Inflammatory macrophage treated with lipopolysaccharide for 1 hour (primary cell): ENCODE measurements around the gene NOVA2.
A peak's percentile ranks its signal among the peaks of the same experiment; 100 is the strongest.

Source experiments
- DNase-seq, 2 donors: peaks; one replicate each; pipeline ENCODE4 v3.0.0-alpha.2; 2020 to 2022

The NOVA2 gene, protein sequence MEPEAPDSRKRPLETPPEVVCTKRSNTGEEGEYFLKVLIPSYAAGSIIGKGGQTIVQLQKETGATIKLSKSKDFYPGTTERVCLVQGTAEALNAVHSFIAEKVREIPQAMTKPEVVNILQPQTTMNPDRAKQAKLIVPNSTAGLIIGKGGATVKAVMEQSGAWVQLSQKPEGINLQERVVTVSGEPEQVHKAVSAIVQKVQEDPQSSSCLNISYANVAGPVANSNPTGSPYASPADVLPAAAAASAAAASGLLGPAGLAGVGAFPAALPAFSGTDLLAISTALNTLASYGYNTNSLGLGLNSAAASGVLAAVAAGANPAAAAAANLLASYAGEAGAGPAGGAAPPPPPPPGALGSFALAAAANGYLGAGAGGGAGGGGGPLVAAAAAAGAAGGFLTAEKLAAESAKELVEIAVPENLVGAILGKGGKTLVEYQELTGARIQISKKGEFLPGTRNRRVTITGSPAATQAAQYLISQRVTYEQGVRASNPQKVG

GRCh38 chr19:45973553-45974338, at the start of gene NOVA2:
NOVA2 (minus strand) TSS chr19:45973865; CDS start chr19:45973351, 514 bp downstream.
- DNase-seq = peak in 1 of 2 donors; percentile 48

GRCh38 chr19:46023311-46023779, 49.7 kb upstream of the NOVA2 start:
- DNase-seq = peak; percentile 4 to 14

DNA sequence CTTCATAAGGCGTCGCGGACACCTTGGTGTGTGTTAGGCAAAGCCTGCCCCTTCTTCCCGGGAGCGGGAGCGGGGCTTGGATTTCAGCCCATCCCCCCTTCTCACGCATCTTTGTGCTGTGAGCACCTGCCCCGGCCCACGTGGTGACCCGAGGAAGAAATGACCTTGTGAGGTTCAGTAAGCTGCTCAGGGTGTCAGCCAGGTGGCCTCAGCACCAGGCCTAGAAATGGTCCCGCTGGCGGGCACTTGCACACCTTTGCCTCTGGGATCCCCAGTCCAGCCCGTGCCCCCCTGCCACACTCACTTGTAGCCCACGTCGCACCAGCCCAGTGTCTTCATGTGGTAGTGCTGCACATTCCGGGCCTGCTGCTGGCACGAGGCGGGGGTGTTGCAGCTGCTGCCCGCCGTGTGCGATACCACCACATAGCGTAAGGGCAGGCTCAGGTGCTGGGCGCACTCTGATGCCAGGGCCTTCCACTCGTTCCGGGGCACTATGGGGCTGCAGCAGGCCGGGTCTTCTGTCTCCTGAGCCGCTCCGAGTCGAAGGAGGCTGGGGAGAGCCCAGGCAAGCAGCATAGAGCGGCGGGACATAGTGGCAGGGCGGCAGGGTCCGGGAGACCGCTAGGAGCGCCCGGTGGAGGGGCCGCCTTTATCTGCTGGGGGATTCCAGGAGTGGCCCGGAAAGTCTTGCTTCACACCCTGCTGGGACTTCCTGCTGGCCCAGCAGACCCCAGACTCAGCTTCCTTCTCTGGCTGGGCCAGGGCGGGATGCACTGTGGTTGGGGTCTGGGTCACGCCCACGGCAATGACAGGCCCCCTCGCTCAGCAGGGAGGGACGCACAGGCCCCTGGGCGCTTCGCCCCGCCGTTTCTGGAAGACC, 49.0 kb upstream of the NOVA2 start, which contains the start of gene PGLYRP1:
Gene PGLYRP1, minus strand, starts transcription at position 623 of the 880 bp plus-strand sequence. Its CDS starts 32 bp downstream, at position 591.
- no peak for DNase-seq

DNA sequence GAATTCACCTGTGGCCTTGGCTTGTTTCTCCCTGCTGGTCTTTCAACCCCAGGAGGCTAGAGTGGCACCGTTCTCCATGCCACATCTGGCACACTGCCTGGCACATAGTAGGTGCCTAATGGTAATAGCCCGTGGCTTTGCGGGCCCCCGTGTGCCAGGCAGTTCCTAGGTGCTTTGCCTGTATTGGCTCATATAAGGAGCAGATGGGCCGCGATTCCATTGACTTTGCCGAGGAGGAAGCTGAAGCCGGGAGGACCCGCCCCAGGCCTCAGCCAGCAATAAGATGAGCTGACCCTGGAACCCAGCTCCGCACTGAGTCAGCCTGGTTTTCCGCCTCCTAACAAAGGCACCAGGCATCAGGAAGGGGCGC, 48.4 kb upstream of the NOVA2 start:
- no peak for DNase-seq

- DNase-seq = no peak
Observed at GRCh38 chr19:46021531-46022041, 47.9 kb upstream of the NOVA2 start.

GRCh38 chr19:46020819-46021125, 47.1 kb upstream of the NOVA2 start:
- DNase-seq = no peak

DNA sequence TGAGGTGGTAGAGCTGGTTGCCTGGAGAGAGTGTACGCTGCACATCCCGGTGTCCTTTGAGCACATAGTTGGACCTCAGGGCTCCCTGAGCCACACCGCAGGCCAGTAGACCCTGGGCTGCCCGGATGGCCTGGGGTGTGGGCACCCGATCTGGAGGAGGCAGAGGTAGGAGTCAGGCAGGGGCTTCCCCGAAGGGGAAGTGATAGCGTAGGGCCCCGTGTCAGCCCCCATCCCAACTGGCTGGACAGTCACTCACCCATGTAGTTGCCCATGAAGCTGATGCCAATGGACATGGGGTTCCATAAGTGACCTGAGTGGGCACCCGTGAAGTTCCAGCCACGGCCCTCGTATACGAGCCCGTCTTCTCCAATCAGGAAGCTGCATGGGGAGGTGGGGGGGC, 45.6 kb upstream of the NOVA2 start:
- DNase-seq = no peak

GRCh38 chr19:46018729-46019251, 45.1 kb upstream of the NOVA2 start:
- DNase-seq = no peak

DNA sequence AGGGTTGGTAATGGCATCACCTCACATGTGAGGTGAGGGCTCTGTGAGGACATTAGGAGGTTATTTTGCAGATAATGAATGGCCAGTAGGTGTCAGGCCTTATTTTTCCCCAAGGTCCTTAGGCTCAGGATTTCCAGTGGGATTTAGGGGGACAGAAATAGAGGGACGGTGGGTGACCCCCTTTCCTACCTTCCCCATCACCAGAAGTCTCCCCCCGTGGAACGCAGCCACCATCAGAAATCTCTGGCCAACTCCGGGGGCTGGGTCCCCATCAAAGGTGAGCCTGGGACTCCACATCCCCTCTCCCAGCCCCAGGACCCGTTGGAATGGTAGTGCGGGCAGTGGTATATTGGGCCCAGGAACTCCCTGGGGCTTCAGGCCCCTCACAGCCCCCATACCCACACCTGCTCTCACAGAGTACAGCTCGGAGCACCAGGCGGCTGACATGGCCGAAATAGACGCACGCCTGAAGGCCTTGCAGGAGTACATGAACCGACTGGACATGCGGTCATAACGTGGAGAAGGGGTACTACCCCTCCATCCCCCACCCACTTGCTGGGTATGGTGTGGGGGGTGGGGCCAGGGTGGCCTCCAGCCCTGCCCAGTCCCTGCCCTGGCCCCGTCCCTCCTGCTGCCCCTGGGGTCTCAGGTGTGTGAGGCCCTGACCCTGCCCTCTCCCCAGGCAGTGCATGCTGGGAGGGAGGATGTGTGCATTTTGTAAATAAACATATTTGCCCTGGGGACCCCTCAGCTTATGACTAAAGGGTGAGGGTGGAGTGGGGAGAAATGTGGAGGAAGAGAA, 44.4 kb upstream of the NOVA2 start:
- no peak for DNase-seq

DNA sequence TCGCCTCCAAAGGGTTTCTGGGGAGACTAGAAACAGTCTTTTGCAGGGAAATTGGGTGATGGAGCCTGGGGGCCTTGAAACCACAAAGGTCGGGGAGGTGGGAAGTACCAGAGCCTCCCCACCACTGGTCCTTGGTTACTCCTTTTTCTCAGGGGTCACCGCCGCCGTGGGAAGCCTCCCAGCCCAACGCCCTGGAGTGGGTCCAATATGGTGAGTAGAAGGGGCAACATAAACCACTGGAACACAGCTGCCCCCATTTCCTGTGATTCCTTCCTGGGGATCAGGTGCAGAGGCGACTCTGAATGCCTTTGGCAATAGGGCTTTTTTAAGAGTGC, 43.4 kb upstream of the NOVA2 start:
- no peak for DNase-seq

DNA sequence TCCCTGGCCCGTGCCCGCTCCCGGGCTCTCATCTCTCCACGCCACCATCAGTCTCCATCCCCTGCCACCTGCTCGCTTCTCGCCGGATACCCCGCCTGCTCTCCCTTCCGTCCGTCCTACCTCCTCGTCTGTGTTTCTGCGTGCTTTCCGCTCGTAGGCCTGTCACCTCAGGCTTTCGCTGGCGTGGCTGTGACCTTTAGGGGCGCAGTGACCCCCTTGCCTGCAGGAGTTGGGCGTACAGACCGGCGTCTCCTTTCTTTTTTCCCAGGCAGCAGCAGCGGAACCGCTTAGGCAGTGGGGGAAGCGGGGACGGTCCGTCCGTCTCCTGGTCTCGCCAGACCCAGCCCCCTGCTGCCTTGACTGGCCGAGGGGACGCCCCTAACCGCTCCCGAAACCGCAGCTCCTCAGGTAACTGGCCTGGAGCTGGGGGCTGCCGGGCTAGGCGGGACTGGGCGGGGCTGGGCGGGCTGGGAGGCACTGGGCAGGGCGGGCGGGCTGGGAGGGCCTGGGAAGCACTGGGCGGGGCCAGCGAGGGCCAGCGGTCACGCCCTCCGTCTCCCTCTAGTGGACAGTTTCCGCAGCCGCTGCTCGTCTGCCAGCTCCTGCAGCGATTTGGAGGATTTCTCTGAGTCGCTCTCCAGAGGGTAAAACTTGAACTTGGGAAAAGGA, 42.9 kb upstream of the NOVA2 start:
- DNase-seq = peak; percentile 61 to 96

DNA sequence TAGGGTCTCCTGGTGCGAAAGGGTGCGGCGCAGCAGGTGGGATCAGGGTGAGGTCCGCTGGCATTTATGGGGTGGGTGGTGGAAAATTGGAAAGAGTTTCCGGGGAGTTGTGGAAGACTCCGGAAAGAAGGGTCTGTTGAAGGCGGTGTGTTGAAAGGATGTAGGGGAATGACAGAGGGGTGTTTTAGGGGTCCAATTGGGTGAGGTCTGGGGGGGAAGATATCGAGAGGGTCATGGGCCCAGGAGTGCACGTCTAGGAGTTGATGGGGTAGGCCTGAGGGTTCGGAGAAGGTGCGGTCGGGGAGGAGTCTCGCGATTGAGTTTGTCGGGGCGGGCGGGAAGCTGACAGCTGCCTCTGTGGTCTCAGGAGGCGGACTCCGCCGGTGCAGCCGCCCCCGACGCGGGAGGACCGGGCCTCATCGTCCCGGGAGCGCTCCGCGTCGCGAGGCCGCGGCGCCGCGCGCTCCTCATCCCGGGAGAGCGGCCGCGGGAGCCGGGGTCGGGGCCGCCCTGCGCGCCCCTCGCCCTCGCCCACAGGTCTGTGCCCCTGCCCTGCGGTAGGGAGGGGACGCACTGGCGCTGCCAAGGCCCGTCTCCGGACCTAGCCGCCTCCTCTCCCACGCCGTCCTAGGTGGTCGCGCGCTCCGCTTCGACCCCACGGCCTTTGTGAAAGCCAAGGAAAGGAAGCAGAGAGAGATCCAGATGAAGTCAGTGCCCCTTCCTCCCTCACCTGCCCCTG, 42.2 kb upstream of the NOVA2 start:
- DNase-seq = no peak

- peak; percentile 34 to 50 for DNase-seq
Observed at GRCh38 chr19:46014941-46015686, 41.4 kb upstream of the NOVA2 start.

DNA sequence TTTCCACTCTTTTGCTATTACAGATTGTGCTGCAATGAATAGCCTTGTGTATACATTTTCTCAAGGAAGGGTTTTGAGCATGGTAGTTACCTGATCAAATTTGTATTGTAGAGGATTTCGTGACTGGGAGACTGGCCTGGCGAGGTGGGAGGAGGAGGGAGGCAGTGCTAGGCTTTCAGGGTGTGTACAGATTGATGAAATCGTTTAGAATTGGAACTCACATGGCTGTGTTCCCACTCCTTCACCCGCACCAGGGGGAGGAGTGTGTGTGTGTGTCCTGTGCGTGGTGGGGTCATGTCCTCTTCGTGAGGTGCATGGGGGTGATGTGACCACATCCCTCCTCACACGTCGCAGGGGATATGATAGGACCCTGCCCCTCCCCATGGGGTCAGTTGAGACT, 40.9 kb upstream of the NOVA2 start:
- DNase-seq = peak; percentile 6 to 41

GRCh38 chr19:46009530-46010510, 36.2 kb upstream of the NOVA2 start:
- peak; percentile 41 to 82 for DNase-seq

- DNase-seq = no peak
Observed at GRCh38 chr19:46006411-46006810, 32.7 kb upstream of the NOVA2 start.

GRCh38 chr19:46002678-46003275, 29.1 kb upstream of the NOVA2 start:
- DNase-seq = no peak
